Measurements from ENCODE around the gene PDZD2. TPM values are rescaled to one million over a fixed set of nuclear protein-coding genes. Genes with fewer than 3 reads are reported as not detected.
"Not testable (repeated sequence)": the region's sequence is repeated elsewhere in the genome, so short reads cannot be mapped to it uniquely, and the experiment has no call there.

The PDZD2 gene
- total RNA-seq, 1 experiment from 2014 or later, result 2.2 TPM

- intact Hi-C loops (cut with micrococcal nuclease; ENCODE audit: unreplicated experiment), result no loop called here
- Histone ChIP-seq H3K9me3 (ENCODE audit: low read depth, low read length, poor library complexity, severe bottlenecking) (no peaks in the 10 kb centered on the region), H3K4me1 (ENCODE audit: insufficient read depth, low read length, poor library complexity, severe bottlenecking) (no peaks in the 10 kb centered on the region), H3K27me3 (replicated peaks; ENCODE audit: insufficient read depth, low read depth, low read length, poor library complexity) (no peaks in the 10 kb centered on the region), H3K36me3 (ENCODE audit: insufficient read depth, low read length, poor library complexity, severe bottlenecking) (no peaks in the 10 kb centered on the region), H3K27ac (ENCODE audit: low read depth, low read length, poor library complexity, severe bottlenecking) (no peak overlapping the region), H3K4me3 (ENCODE audit: low read depth, low read length, poor library complexity, severe bottlenecking) (no peak overlapping the region)
- CTCF ChIA-PET, result interaction anchor here (0.7 kb wide), 1 partner anchor 90 kb away, joined by 3 read pairs; no protein-coding TSS in a partner anchor
- POLR2A ChIA-PET (ENCODE audit: low non-redundant PET), result no interaction called here
- TF ChIP-seq CTCF (conservative IDR thresholded peaks at IDR 0.05; ENCODE audit: low read depth, low read length) (no peak), EZH2 (IDR thresholded peaks at IDR 0.05; ENCODE audit: borderline replicate concordance, low read depth, low read length, poor library complexity, severe bottlenecking) (no peak)
- no peak for DNase-seq (ENCODE audit: low spot score)
- BruUV-seq (replicated peaks), result no TSS peak
Measured at GRCh38 chr5:31682851-31683250, 43.9 kb downstream of the PDZD2 start.

GRCh38 chr5:31688515-31689092, 49.7 kb downstream of the PDZD2 start:
- Histone ChIP-seq H3K27me3 (replicated peaks; ENCODE audit: insufficient read depth, low read depth, low read length, poor library complexity) (no peaks in the 10 kb centered on the region), H3K4me1 (ENCODE audit: insufficient read depth, low read length, poor library complexity, severe bottlenecking) (no peaks in the 10 kb centered on the region), H3K36me3 (ENCODE audit: insufficient read depth, low read length, poor library complexity, severe bottlenecking) (no peaks in the 10 kb centered on the region), H3K9me3 (ENCODE audit: low read depth, low read length, poor library complexity, severe bottlenecking) (no peaks in the 10 kb centered on the region), H3K27ac (ENCODE audit: low read depth, low read length, poor library complexity, severe bottlenecking) (no peak overlapping the region), H3K4me3 (ENCODE audit: low read depth, low read length, poor library complexity, severe bottlenecking) (no peak overlapping the region)
- CTCF ChIA-PET, result no interaction called here
- intact Hi-C loops (cut with micrococcal nuclease; ENCODE audit: unreplicated experiment), result no loop called here
- DNase-seq (ENCODE audit: low spot score), result no peak
- no TSS peak for BruUV-seq (replicated peaks)
- POLR2A ChIA-PET (ENCODE audit: low non-redundant PET), result no interaction called here
- TF ChIP-seq EZH2 (IDR thresholded peaks at IDR 0.05; ENCODE audit: borderline replicate concordance, low read depth, low read length, poor library complexity, severe bottlenecking) (no peak), CTCF (conservative IDR thresholded peaks at IDR 0.05; ENCODE audit: low read depth, low read length) (no peak)

- CTCF ChIA-PET; H3K4me3 ChIP-seq (ENCODE audit: low read depth, low read length, poor library complexity, severe bottlenecking); H3K4me1 ChIP-seq (ENCODE audit: insufficient read depth, low read length, poor library complexity, severe bottlenecking); H3K27me3 ChIP-seq (replicated peaks; ENCODE audit: insufficient read depth, low read depth, low read length, poor library complexity); H3K9me3 ChIP-seq (ENCODE audit: low read depth, low read length, poor library complexity, severe bottlenecking); BruUV-seq (replicated peaks); intact Hi-C loops (cut with micrococcal nuclease; ENCODE audit: unreplicated experiment); POLR2A ChIA-PET (ENCODE audit: low non-redundant PET); DNase-seq (ENCODE audit: low spot score); H3K36me3 ChIP-seq (ENCODE audit: insufficient read depth, low read length, poor library complexity, severe bottlenecking); H3K27ac ChIP-seq (ENCODE audit: low read depth, low read length, poor library complexity, severe bottlenecking): not testable (repeated sequence)
Measured at GRCh38 chr5:31691408-31691807, 52.5 kb downstream of the PDZD2 start.

GRCh38 chr5:31692561-31693221, 53.8 kb downstream of the PDZD2 start:
- BruUV-seq (replicated peaks), result no TSS peak
- H3K36me3 ChIP-seq (ENCODE audit: insufficient read depth, low read length, poor library complexity, severe bottlenecking), result no peaks in the 10 kb centered on the region
- ChIA-PET POLR2A (ENCODE audit: low non-redundant PET) (no interaction called here), CTCF (no interaction called here)
- no peaks in the 10 kb centered on the region for H3K27me3 ChIP-seq (replicated peaks; ENCODE audit: insufficient read depth, low read depth, low read length, poor library complexity)
- no peak for DNase-seq (ENCODE audit: low spot score)
- no peak overlapping the region for H3K27ac ChIP-seq (ENCODE audit: low read depth, low read length, poor library complexity, severe bottlenecking)
- H3K9me3 ChIP-seq (ENCODE audit: low read depth, low read length, poor library complexity, severe bottlenecking), result no peaks in the 10 kb centered on the region
- intact Hi-C loops (cut with micrococcal nuclease; ENCODE audit: unreplicated experiment), result no loop called here
- no peak for TF ChIP-seq CTCF (conservative IDR thresholded peaks at IDR 0.05; ENCODE audit: low read depth, low read length)
- no peak for TF ChIP-seq EZH2 (IDR thresholded peaks at IDR 0.05; ENCODE audit: borderline replicate concordance, low read depth, low read length, poor library complexity, severe bottlenecking)
- H3K4me3 ChIP-seq (ENCODE audit: low read depth, low read length, poor library complexity, severe bottlenecking), result no peak overlapping the region
- H3K4me1 ChIP-seq (ENCODE audit: insufficient read depth, low read length, poor library complexity, severe bottlenecking), result no peaks in the 10 kb centered on the region
